HEK293 (cell line): ENCODE results near the gene VKORC1.

ENCODE experiments used
- SP2 ChIP-seq: fragments of 450-650 bp; formaldehyde crosslinking; IDR thresholded peaks from 2 replicates; pipeline ENCODE4 v1.5.1; 2016; ENCODE audit warnings: missing biosample characterization, missing genetic modification characterization
- ZBTB11 ChIP-seq: fragments of 450-650 bp; formaldehyde crosslinking; conservative IDR thresholded peaks from 2 replicates; pipeline ENCODE4 v1.5.1; 2016; ENCODE audit warnings: low read depth, missing biosample characterization, missing genetic modification characterization
- ZBTB20 ChIP-seq: fragments of 450-650 bp; formaldehyde crosslinking; IDR thresholded peaks from 2 replicates; pipeline ENCODE4 v1.5.1; 2016; ENCODE audit warnings: missing biosample characterization, missing genetic modification characterization
- ZBTB21 ChIP-seq: fragments of 450-650 bp; formaldehyde crosslinking; IDR thresholded peaks from 2 replicates; pipeline ENCODE4 v1.5.1; 2017; ENCODE audit warnings: missing biosample characterization, missing genetic modification characterization
- ZBTB44 ChIP-seq: fragments of 450-650 bp; IDR thresholded peaks from 2 replicates; pipeline ENCODE4 v1.5.1; 2018; ENCODE audit warnings: missing biosample characterization, mild to moderate bottlenecking, missing genetic modification characterization
- ZBTB7A ChIP-seq: fragments of 450-650 bp; formaldehyde crosslinking; IDR thresholded peaks from 2 replicates; pipeline ENCODE4 v1.5.1; 2016; ENCODE audit warnings: low read depth, missing biosample characterization, missing genetic modification characterization
- ZBTB8A ChIP-seq: fragments of 450-650 bp; formaldehyde crosslinking; IDR thresholded peaks from 2 replicates; pipeline ENCODE4 v1.5.1; 2016; ENCODE audit warnings: missing biosample characterization, missing genetic modification characterization
- ZNF19 ChIP-seq: fragments of 450-650 bp; formaldehyde crosslinking; IDR thresholded peaks from 2 replicates; pipeline ENCODE4; 2016; ENCODE audit warnings: missing biosample characterization, missing genetic modification characterization, low read depth
- ZNF239 ChIP-seq: fragments of 450-650 bp; formaldehyde crosslinking; IDR thresholded peaks from 2 replicates; pipeline ENCODE4 v1.5.1; 2016; ENCODE audit warnings: missing biosample characterization, missing genetic modification characterization
- ZNF324 ChIP-seq: fragments of 450-650 bp; formaldehyde crosslinking; IDR thresholded peaks from 2 replicates; pipeline ENCODE4 v1.5.1; 2016; ENCODE audit warnings: missing biosample characterization, missing genetic modification characterization
- ZNF335 ChIP-seq: fragments of 450-650 bp; formaldehyde crosslinking; conservative IDR thresholded peaks from 2 replicates; pipeline ENCODE4 v1.5.1; 2016; ENCODE audit warnings: missing biosample characterization, missing genetic modification characterization
- ZNF394 ChIP-seq: fragments of 450-650 bp; formaldehyde crosslinking; IDR thresholded peaks from 2 replicates; pipeline ENCODE4 v1.5.1; 2016; ENCODE audit warnings: missing biosample characterization, missing genetic modification characterization, mild to moderate bottlenecking, moderate library complexity, borderline replicate concordance
- ZNF560 ChIP-seq: fragments of 450-650 bp; formaldehyde crosslinking; IDR thresholded peaks from 2 replicates; pipeline ENCODE4 v1.5.1; 2017; ENCODE audit warnings: missing biosample characterization, missing genetic modification characterization, borderline replicate concordance
- ZNF596 ChIP-seq: fragments of 450-650 bp; IDR thresholded peaks from 2 replicates; pipeline ENCODE4 v1.5.0; 2018; ENCODE audit warnings: missing biosample characterization, mild to moderate bottlenecking, missing genetic modification characterization, moderate library complexity
- ZNF645 ChIP-seq: fragments of 450-650 bp; formaldehyde crosslinking; IDR thresholded peaks from 2 replicates; pipeline ENCODE4; 2016; ENCODE audit warnings: missing biosample characterization, missing genetic modification characterization
- ZNF654 ChIP-seq: fragments of 450-650 bp; formaldehyde crosslinking; IDR thresholded peaks from 2 replicates; pipeline ENCODE4 v1.5.1; 2016; ENCODE audit warnings: low read depth, missing biosample characterization, missing genetic modification characterization
- TF ChIP-seq, protein P1 (sequence below): fragments of 450-650 bp; formaldehyde crosslinking; IDR thresholded peaks from 2 replicates; pipeline ENCODE4 v1.5.1; 2016; ENCODE audit warnings: missing biosample characterization, missing genetic modification characterization
- TF ChIP-seq, protein P2 (sequence below): IDR thresholded peaks from 2 replicates; pipeline ENCODE4 v1.6.1; 2011; ENCODE audit warnings: mild to moderate bottlenecking, low read depth, low read length, borderline replicate concordance
- TF ChIP-seq, protein P3 (sequence below): fragments of 450-650 bp; formaldehyde crosslinking; IDR thresholded peaks from 2 replicates; pipeline ENCODE4 v1.5.1; 2016; ENCODE audit warnings: missing biosample characterization, missing genetic modification characterization
- TF ChIP-seq, protein P4 (sequence below): fragments of 450-650 bp; formaldehyde crosslinking; IDR thresholded peaks from 2 replicates; pipeline ENCODE4 v1.5.1; 2016; ENCODE audit warnings: missing biosample characterization, missing genetic modification characterization
- TF ChIP-seq, protein P5 (sequence below): fragments of 450-650 bp; formaldehyde crosslinking; IDR thresholded peaks from 2 replicates; pipeline ENCODE4 v1.5.1; 2016; ENCODE audit warnings: missing biosample characterization, missing genetic modification characterization

VKORC1 gene

GRCh38 chr16:31134625-31135534 lies 40.3 kb upstream of the VKORC1 start (continued):
- TF ChIP-seq ZBTB7A (tag by site-specific recombination), result no peak
- TF ChIP-seq ZNF335 (tag by site-specific recombination), result no peak
- TF ChIP-seq, protein P1, sequence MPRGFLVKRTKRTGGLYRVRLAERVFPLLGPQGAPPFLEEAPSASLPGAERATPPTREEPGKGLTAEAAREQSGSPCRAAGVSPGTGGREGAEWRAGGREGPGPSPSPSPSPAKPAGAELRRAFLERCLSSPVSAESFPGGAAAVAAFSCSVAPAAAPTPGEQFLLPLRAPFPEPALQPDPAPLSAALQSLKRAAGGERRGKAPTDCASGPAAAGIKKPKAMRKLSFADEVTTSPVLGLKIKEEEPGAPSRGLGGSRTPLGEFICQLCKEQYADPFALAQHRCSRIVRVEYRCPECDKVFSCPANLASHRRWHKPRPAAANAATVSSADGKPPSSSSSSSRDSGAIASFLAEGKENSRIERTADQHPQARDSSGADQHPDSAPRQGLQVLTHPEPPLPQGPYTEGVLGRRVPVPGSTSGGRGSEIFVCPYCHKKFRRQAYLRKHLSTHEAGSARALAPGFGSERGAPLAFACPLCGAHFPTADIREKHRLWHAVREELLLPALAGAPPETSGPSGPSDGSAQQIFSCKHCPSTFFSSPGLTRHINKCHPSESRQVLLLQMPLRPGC (tag by site-specific recombination), result peak; percentile 71; the same call in 1 of the 2 replicates
- TF ChIP-seq ZNF645 (tag by site-specific recombination), result no peak
- TF ChIP-seq ZNF596, result no peak
- no peak for TF ChIP-seq ZBTB44 (tag by site-specific recombination)
- no peak for TF ChIP-seq ZNF560
- TF ChIP-seq ZNF239 (tag by site-specific recombination), result no peak
- TF ChIP-seq ZNF324 (tag by site-specific recombination), result 0 out of 2 replicates have a peak, but pooled peaks have one; percentile 43
- no peak for TF ChIP-seq ZBTB21
- TF ChIP-seq, protein P2, sequence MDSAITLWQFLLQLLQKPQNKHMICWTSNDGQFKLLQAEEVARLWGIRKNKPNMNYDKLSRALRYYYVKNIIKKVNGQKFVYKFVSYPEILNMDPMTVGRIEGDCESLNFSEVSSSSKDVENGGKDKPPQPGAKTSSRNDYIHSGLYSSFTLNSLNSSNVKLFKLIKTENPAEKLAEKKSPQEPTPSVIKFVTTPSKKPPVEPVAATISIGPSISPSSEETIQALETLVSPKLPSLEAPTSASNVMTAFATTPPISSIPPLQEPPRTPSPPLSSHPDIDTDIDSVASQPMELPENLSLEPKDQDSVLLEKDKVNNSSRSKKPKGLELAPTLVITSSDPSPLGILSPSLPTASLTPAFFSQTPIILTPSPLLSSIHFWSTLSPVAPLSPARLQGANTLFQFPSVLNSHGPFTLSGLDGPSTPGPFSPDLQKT, result no peak
- TF ChIP-seq ZNF394 (tag by site-specific recombination), result no peak
- no peak for TF ChIP-seq ZBTB11 (tag by site-specific recombination)
- TF ChIP-seq, protein P3, sequence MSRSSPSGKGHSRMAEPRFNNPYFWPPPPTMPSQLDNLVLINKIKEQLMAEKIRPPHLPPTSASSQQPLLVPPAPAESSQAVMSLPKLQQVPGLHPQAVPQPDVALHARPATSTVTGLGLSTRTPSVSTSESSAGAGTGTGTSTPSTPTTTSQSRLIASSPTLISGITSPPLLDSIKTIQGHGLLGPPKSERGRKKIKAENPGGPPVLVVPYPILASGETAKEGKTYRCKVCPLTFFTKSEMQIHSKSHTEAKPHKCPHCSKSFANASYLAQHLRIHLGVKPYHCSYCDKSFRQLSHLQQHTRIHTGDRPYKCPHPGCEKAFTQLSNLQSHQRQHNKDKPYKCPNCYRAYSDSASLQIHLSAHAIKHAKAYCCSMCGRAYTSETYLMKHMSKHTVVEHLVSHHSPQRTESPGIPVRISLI (tag by site-specific recombination), result no peak
- TF ChIP-seq ZNF654, result no peak
- TF ChIP-seq ZBTB20 (tag by site-specific recombination), result peak; percentile 86
- no peak for TF ChIP-seq ZNF19
- TF ChIP-seq, protein P4, sequence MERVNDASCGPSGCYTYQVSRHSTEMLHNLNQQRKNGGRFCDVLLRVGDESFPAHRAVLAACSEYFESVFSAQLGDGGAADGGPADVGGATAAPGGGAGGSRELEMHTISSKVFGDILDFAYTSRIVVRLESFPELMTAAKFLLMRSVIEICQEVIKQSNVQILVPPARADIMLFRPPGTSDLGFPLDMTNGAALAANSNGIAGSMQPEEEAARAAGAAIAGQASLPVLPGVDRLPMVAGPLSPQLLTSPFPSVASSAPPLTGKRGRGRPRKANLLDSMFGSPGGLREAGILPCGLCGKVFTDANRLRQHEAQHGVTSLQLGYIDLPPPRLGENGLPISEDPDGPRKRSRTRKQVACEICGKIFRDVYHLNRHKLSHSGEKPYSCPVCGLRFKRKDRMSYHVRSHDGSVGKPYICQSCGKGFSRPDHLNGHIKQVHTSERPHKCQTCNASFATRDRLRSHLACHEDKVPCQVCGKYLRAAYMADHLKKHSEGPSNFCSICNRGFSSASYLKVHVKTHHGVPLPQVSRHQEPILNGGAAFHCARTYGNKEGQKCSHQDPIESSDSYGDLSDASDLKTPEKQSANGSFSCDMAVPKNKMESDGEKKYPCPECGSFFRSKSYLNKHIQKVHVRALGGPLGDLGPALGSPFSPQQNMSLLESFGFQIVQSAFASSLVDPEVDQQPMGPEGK, result peak; percentile 65; the same call in 1 of the 2 replicates
- TF ChIP-seq, protein P5, sequence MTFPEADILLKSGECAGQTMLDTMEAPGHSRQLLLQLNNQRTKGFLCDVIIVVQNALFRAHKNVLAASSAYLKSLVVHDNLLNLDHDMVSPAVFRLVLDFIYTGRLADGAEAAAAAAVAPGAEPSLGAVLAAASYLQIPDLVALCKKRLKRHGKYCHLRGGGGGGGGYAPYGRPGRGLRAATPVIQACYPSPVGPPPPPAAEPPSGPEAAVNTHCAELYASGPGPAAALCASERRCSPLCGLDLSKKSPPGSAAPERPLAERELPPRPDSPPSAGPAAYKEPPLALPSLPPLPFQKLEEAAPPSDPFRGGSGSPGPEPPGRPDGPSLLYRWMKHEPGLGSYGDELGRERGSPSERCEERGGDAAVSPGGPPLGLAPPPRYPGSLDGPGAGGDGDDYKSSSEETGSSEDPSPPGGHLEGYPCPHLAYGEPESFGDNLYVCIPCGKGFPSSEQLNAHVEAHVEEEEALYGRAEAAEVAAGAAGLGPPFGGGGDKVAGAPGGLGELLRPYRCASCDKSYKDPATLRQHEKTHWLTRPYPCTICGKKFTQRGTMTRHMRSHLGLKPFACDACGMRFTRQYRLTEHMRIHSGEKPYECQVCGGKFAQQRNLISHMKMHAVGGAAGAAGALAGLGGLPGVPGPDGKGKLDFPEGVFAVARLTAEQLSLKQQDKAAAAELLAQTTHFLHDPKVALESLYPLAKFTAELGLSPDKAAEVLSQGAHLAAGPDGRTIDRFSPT (tag by site-specific recombination), result no peak
- no peak for TF ChIP-seq SP2 (tag by site-specific recombination)
- TF ChIP-seq ZBTB8A (tag by site-specific recombination), result peak; percentile 28; the same call in 1 of the 2 replicates
